B cell (primary cell): ENCODE measurements around the gene ATG16L1. TPM values are rescaled to one million over a fixed set of nuclear protein-coding genes. Genes with fewer than 3 reads are reported as not detected.

Experiments
- ATAC-seq: fragments of 200-7000 bp; cut with Tn5 transposase; one replicate; pipeline ENCODE4 v1.10.0; 2021; ENCODE audit warnings: low read depth, mild to moderate bottlenecking, moderate number of reproducible peaks, moderate library complexity
- CTCF ChIA-PET: fragments of 350-600 bp; sonication (Branson Sonifier 250); formaldehyde crosslinking; loops from one replicate; lab custom pipeline; 2021; ENCODE audit warnings: antibody characterized with exemption, inconsistent platforms; lab: Charles Lee
- POLR2A ChIA-PET: fragments of 350-600 bp; sonication (Branson Sonifier 250); formaldehyde crosslinking; loops from one replicate; lab custom pipeline; 2021; ENCODE audit warnings: antibody characterized with exemption; lab: Charles Lee
- DNase-seq: peaks from one replicate; pipeline ENCODE4 v3.0.0; 2013
- H2AFZ ChIP-seq: 2 replicates; pipeline ENCODE4 v1.6.1; 2012; ENCODE audit warnings: mild to moderate bottlenecking, low read depth, low read length; ENCODE audit not compliant: insufficient read depth, poor library complexity, severe bottlenecking
- H3K27ac ChIP-seq, 2 donors: 1 replicate in 1 of 2; 2 replicates in 1 of 2; pipeline ENCODE4 v1.5.1; 2012 to 2013; ENCODE audit warnings: low read length in 2 of 2, mild to moderate bottlenecking in 2 of 2, moderate library complexity in 1 of 2
- H3K27me3 ChIP-seq, 4 experiments: fragments of 200-600 bp in 1 of 4; sonication (generic) in 1 of 4; replicated peaks in 1 of 4; 1 replicate in 2 of 4; 2 replicates in 2 of 4; pipeline versions ENCODE4 v1.6.1 to v1.7.0; 2013 to 2016; ENCODE audit warnings: low read length in 3 of 4, mild to moderate bottlenecking in 2 of 4, mixed read lengths in 1 of 4, moderate library complexity in 1 of 4; ENCODE audit not compliant: insufficient read depth in 4 of 4, control insufficient read depth in 3 of 4; ENCODE audit errors: control extremely low read depth in 1 of 4
- H3K36me3 ChIP-seq, 2 experiments: replicated peaks in 1 of 2; 1 replicate in 1 of 2; 2 replicates in 1 of 2; pipeline versions ENCODE4 v1.6.1 to v1.7.1; 2013; ENCODE audit warnings: low read length in 1 of 2; ENCODE audit not compliant: insufficient read depth in 2 of 2, control insufficient read depth in 1 of 2; ENCODE audit errors: control extremely low read depth in 1 of 2, extremely low read depth in 1 of 2
- H3K4me1 ChIP-seq, 2 donors: fragments of 200-600 bp in 1 of 2; sonication (generic) in 1 of 2; 1 replicate in 1 of 2; 2 replicates in 1 of 2; pipeline versions ENCODE4 v1.5.1 to v1.6.1; 2013 to 2017; ENCODE audit warnings: low read length in 2 of 2; ENCODE audit not compliant: control insufficient read depth in 2 of 2, insufficient read depth in 2 of 2
- H3K4me2 ChIP-seq: replicated peaks from 2 replicates; pipeline ENCODE3; 2012; ENCODE audit warnings: mild to moderate bottlenecking, low read depth, low read length; ENCODE audit not compliant: poor library complexity, severe bottlenecking
- H3K4me3 ChIP-seq, 5 experiments: fragments of 200-600 bp in 1 of 5; sonication (generic) in 1 of 5; 1 replicate in 3 of 5; 2 replicates in 2 of 5; pipeline versions ENCODE4 v1.5.1 to v1.7.0; 2011 to 2016; ENCODE audit warnings: low read length in 4 of 5, mild to moderate bottlenecking in 4 of 5, low read depth in 2 of 5, control low read depth in 1 of 5, moderate library complexity in 1 of 5; ENCODE audit not compliant: insufficient read depth in 1 of 5; ENCODE audit errors: control extremely low read depth in 1 of 5, extremely low read depth in 1 of 5
- H3K79me2 ChIP-seq: fragments of 200-600 bp; sonication (generic); one replicate; pipeline ENCODE4 v1.6.0; 2016; ENCODE audit warnings: low read length; ENCODE audit not compliant: control insufficient read depth, insufficient read depth
- H3K9ac ChIP-seq: fragments of 200-600 bp; sonication (generic); 2 replicates; pipeline ENCODE4 v1.6.1; 2017; ENCODE audit warnings: mild to moderate bottlenecking, low read length, moderate library complexity
- H3K9me3 ChIP-seq, 3 donors: one replicate each; pipeline versions ENCODE4 v1.6.1 to v1.7.1; 2013; ENCODE audit warnings: low read length in 2 of 3; ENCODE audit not compliant: control insufficient read depth in 2 of 3, insufficient read depth in 1 of 3; ENCODE audit errors: control extremely low read depth in 1 of 3
- H4K20me1 ChIP-seq: 2 replicates; pipeline ENCODE4 v1.6.0; 2012; ENCODE audit warnings: mild to moderate bottlenecking, low read length; ENCODE audit not compliant: insufficient read depth, control insufficient read depth, poor library complexity, severe bottlenecking
- H3K27ac Mint-ChIP-seq: one replicate; pipeline ENCODE4 v1.8.0; 2021; ENCODE audit warnings: mixed read lengths
- H3K27me3 Mint-ChIP-seq: one replicate; pipeline ENCODE4 v1.8.0; 2021; ENCODE audit warnings: mixed read lengths
- H3K4me1 Mint-ChIP-seq: one replicate; pipeline ENCODE4 v1.8.0; 2021; ENCODE audit warnings: mixed read lengths
- H3K4me3 Mint-ChIP-seq: one replicate; pipeline ENCODE4 v1.8.0; 2021; ENCODE audit warnings: mixed read lengths
- H3K9me3 Mint-ChIP-seq: one replicate; pipeline ENCODE4 v1.8.0; 2022; ENCODE audit warnings: mixed read lengths; ENCODE audit not compliant: insufficient read depth
- EZH2 ChIP-seq: IDR thresholded peaks from 2 replicates; pipeline ENCODE4 v1.6.1; 2012; ENCODE audit warnings: borderline replicate concordance, low read depth, mild to moderate bottlenecking, moderate library complexity, low read length; ENCODE audit not compliant: insufficient read depth, poor library complexity, severe bottlenecking
- WGBS: methylation state at CpG from one replicate; pipeline ENCODE4 v1.1.5; 2013; ENCODE audit warnings: missing lambda C conversion rate; ENCODE audit not compliant: insufficient coverage; 5-methylcytosine and 5-hydroxymethylcytosine counted together
- intact Hi-C: fragments of 100-400 bp; cut with micrococcal nuclease; formaldehyde crosslinking; loops from one replicate; pipeline ENCODE4 v1.10.0; 2022
- polyA plus RNA-seq: library from polyadenylated mRNA; depleted of rRNA; stranded (reverse); fragments of >200 nt; gene quantifications from 2 replicates; pipeline ENCODE4 v1.2.3, GENCODE V29; 2012
- total RNA-seq, 2 donors: library from RNA; stranded (reverse); fragments of 120-200 nt in 1 of 2; gene quantifications; 1 replicate in 1 of 2; 2 replicates in 1 of 2; pipeline versions ENCODE4 v1.2.3 to v1.2.4, GENCODE V29; 2013 to 2022
- TF ChIP-seq, protein P1 (sequence below): fragments of 200-600 bp; IDR thresholded peaks from one replicate; pipeline ENCODE4 v1.8.0; 2022; ENCODE audit warnings: antibody characterized with exemption, mild to moderate bottlenecking

Gene ATG16L1
- total and polyA plus RNA-seq, 2 donors (not counting 1 experiment from before 2014, with no cell fraction given) = 25.7 to 69.9 TPM

DNA sequence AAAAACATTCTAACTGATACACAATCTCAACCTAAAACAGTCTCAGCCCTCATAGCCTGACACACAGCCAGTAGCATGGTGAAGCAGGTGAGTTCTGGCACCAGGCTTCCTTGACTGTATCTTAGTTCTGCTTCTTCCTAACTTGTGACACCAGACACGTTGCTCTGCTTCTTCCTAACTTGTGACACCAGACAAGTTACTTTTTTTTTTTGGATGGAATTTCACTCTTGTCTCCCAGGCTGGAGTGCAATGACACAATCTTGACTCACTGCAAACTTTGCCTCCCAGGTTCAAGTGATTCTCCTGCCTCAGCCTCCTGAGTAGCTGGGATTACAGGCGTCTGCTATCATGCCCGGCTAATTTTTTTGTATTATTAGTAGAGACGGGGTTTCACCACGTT, 6.7 kb upstream of the ATG16L1 start:
- WGBS = no CpG with 5 or more reads among the region's 5 CpGs
- H2AFZ ChIP-seq = no peak overlapping the region
- H3K27ac Mint-ChIP-seq = peak overlapping the region; percentile 35
- TF ChIP-seq EZH2 = no peak
- TF ChIP-seq, protein P1, sequence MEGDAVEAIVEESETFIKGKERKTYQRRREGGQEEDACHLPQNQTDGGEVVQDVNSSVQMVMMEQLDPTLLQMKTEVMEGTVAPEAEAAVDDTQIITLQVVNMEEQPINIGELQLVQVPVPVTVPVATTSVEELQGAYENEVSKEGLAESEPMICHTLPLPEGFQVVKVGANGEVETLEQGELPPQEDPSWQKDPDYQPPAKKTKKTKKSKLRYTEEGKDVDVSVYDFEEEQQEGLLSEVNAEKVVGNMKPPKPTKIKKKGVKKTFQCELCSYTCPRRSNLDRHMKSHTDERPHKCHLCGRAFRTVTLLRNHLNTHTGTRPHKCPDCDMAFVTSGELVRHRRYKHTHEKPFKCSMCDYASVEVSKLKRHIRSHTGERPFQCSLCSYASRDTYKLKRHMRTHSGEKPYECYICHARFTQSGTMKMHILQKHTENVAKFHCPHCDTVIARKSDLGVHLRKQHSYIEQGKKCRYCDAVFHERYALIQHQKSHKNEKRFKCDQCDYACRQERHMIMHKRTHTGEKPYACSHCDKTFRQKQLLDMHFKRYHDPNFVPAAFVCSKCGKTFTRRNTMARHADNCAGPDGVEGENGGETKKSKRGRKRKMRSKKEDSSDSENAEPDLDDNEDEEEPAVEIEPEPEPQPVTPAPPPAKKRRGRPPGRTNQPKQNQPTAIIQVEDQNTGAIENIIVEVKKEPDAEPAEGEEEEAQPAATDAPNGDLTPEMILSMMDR = no peak
- DNase-seq (no peak), ATAC-seq (no peak)
- ChIA-PET POLR2A (interaction anchor here (0.6 kb wide), 1 partner anchor 10 kb away, joined by 5 read pairs; no protein-coding TSS in a partner anchor), CTCF (interaction anchor here (0.7 to 0.8 kb wide), 2 partner anchors 83 to 498 kb away, joined by 3 read pairs; no protein-coding TSS in a partner anchor)
- intact Hi-C loops = no loop called here
- H3K79me2 ChIP-seq = no peaks in the 10 kb centered on the region
- H3K4me1 ChIP-seq = peaks cover 26% of the 10 kb centered on the region in 2 donors
- H3K36me3 ChIP-seq = no peaks in the 10 kb centered on the region
- no peaks in the 10 kb centered on the region for H3K27me3 Mint-ChIP-seq
- H3K9ac ChIP-seq = no peak overlapping the region
- no peak overlapping the region for H3K27ac ChIP-seq
- H3K4me1 Mint-ChIP-seq = peaks cover 27% of the 10 kb centered on the region
- no peaks in the 10 kb centered on the region for H3K9me3 Mint-ChIP-seq
- H3K4me3 Mint-ChIP-seq = no peak overlapping the region
- H3K4me2 ChIP-seq = no peak overlapping the region
- no peak overlapping the region for H3K4me3 ChIP-seq
- H3K27me3 ChIP-seq = no peaks in the 10 kb centered on the region
- H3K9me3 ChIP-seq = no peaks in the 10 kb centered on the region
- no peaks in the 10 kb centered on the region for H4K20me1 ChIP-seq

DNA sequence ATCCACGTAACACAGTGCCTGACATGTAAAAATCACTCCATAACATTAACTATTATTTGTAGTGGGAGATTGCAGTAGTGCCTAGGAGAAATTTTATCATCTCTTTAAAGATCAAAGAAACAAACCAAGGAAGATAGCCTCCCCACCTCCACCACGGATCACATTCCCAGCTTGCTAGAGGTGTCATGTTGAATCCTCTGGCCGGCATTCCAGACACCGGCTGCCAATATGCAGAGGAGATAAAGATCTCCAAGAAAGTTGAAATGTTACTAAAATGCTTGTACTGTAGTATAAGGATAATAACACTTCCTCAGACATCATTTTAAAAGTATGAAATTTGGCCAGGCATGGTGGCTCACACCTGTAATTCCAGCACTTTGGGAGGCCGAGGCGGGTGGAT, 6.1 kb upstream of the ATG16L1 start:
- CTCF ChIA-PET = no interaction called here
- no peak overlapping the region for H3K27ac ChIP-seq
- no peak overlapping the region for H3K4me3 ChIP-seq
- intact Hi-C loops = no loop called here
- H3K79me2 ChIP-seq = no peaks in the 10 kb centered on the region
- no peaks in the 10 kb centered on the region for H4K20me1 ChIP-seq
- WGBS = no CpG with 5 or more reads among the region's 6 CpGs
- Mint-ChIP-seq H3K4me3 (no peak overlapping the region), H3K27me3 (no peaks in the 10 kb centered on the region), H3K27ac (no peak overlapping the region), H3K4me1 (peaks cover 25% of the 10 kb centered on the region), H3K9me3 (no peaks in the 10 kb centered on the region)
- no peaks in the 10 kb centered on the region for H3K36me3 ChIP-seq
- POLR2A ChIA-PET = no interaction called here
- TF ChIP-seq, protein P1 = no peak
- no peak for TF ChIP-seq EZH2
- H3K27me3 ChIP-seq = no peaks in the 10 kb centered on the region
- DNase-seq (no peak), ATAC-seq (no peak)
- no peak overlapping the region for H3K4me2 ChIP-seq
- H3K9me3 ChIP-seq = no peaks in the 10 kb centered on the region
- no peak overlapping the region for H3K9ac ChIP-seq
- peaks cover 21 to 22% of the 10 kb centered on the region in 2 donors for H3K4me1 ChIP-seq
- H2AFZ ChIP-seq = no peak overlapping the region
